Measurements from ENCODE around the gene WDHD1.

The WDHD1 gene

GRCh38 chr14:54919330-54919729, 107.6 kb downstream of the WDHD1 start:
- H3K14ac ChIP-seq (ENCODE audit: low read length in 2 of 2), result no peak overlapping the region
- H2AK5ac ChIP-seq (ENCODE audit: low read length, severe bottlenecking), result no peak overlapping the region
- no peaks in the 10 kb centered on the region for H3K9me3 ChIP-seq (ENCODE audit: control insufficient read depth, low read length)
- no peak overlapping the region for H2BK120ac ChIP-seq (ENCODE audit: low read depth, low read length)
- H3K18ac ChIP-seq (ENCODE audit: low read depth in 1 of 2, low read length in 2 of 2), result no peak overlapping the region
- no peaks in the 10 kb centered on the region for H3K79me1 ChIP-seq (replicated peaks; ENCODE audit: low read length, poor library complexity, severe bottlenecking)
- no peak overlapping the region for H3K27ac ChIP-seq (ENCODE audit: low read length, poor library complexity, severe bottlenecking)
- H3K27me3 ChIP-seq (ENCODE audit: control insufficient read depth in 1 of 2, insufficient read depth in 1 of 2, low read length in 2 of 2), result no peaks in the 10 kb centered on the region
- no peak overlapping the region for H4K91ac ChIP-seq (ENCODE audit: low read length)
- H2BK15ac ChIP-seq (ENCODE audit: low read depth, poor library complexity, severe bottlenecking), result no peak overlapping the region
- no peak overlapping the region for H4K8ac ChIP-seq (ENCODE audit: low read length)
- no peak overlapping the region for H2AFZ ChIP-seq (ENCODE audit: low read depth, low read length)
- no peak overlapping the region for H3K23ac ChIP-seq (ENCODE audit: low read length in 2 of 2)
- DNase-seq, result no peak
- H3K36me3 ChIP-seq (ENCODE audit: control insufficient read depth in 1 of 2, insufficient read depth in 2 of 2, low read depth in 1 of 2, low read length in 2 of 2), result no peaks in the 10 kb centered on the region
- H3K9ac ChIP-seq (ENCODE audit: low read length), result no peak overlapping the region
- no peak overlapping the region for H3K4ac ChIP-seq (ENCODE audit: low read depth in 1 of 2, low read length in 2 of 2)
- no peak overlapping the region for H3K4me2 ChIP-seq (ENCODE audit: low read length, poor library complexity, severe bottlenecking)
- no peak overlapping the region for H2BK5ac ChIP-seq (ENCODE audit: low read depth, low read length, poor library complexity, severe bottlenecking)
- H3K4me3 ChIP-seq (ENCODE audit: insufficient read depth in 1 of 2, low read depth in 1 of 2, low read length in 2 of 2), result no peak overlapping the region
- H3K4me1 ChIP-seq (ENCODE audit: control insufficient read depth, insufficient read depth, low read depth, low read length), result no peaks in the 10 kb centered on the region
- no peak overlapping the region for H2BK12ac ChIP-seq (ENCODE audit: low read length in 2 of 2)

GRCh38 chr14:54918427-54918826, 108.5 kb downstream of the WDHD1 start:
- H2AFZ ChIP-seq (ENCODE audit: low read depth, low read length), result no peak overlapping the region
- no peaks in the 10 kb centered on the region for H3K9me3 ChIP-seq (ENCODE audit: control insufficient read depth, low read length)
- DNase-seq, result no peak
- no peak overlapping the region for H2BK12ac ChIP-seq (ENCODE audit: low read length in 2 of 2)
- no peaks in the 10 kb centered on the region for H3K36me3 ChIP-seq (ENCODE audit: control insufficient read depth in 1 of 2, insufficient read depth in 2 of 2, low read depth in 1 of 2, low read length in 2 of 2)
- no peak overlapping the region for H2BK15ac ChIP-seq (ENCODE audit: low read depth, poor library complexity, severe bottlenecking)
- H3K18ac ChIP-seq (ENCODE audit: low read depth in 1 of 2, low read length in 2 of 2), result no peak overlapping the region
- H2BK120ac ChIP-seq (ENCODE audit: low read depth, low read length), result no peak overlapping the region
- no peaks in the 10 kb centered on the region for H3K4me1 ChIP-seq (ENCODE audit: control insufficient read depth, insufficient read depth, low read depth, low read length)
- H3K27ac ChIP-seq (ENCODE audit: low read length, poor library complexity, severe bottlenecking), result no peak overlapping the region
- no peak overlapping the region for H4K91ac ChIP-seq (ENCODE audit: low read length)
- H3K79me1 ChIP-seq (replicated peaks; ENCODE audit: low read length, poor library complexity, severe bottlenecking), result no peaks in the 10 kb centered on the region
- no peak overlapping the region for H3K9ac ChIP-seq (ENCODE audit: low read length)
- no peak overlapping the region for H3K23ac ChIP-seq (ENCODE audit: low read length in 2 of 2)
- no peak overlapping the region for H3K4ac ChIP-seq (ENCODE audit: low read depth in 1 of 2, low read length in 2 of 2)
- H4K8ac ChIP-seq (ENCODE audit: low read length), result no peak overlapping the region
- WGBS, result 91% methylated on average over 5 of the region's 5 CpGs
- H2BK5ac ChIP-seq (ENCODE audit: low read depth, low read length, poor library complexity, severe bottlenecking), result no peak overlapping the region
- no peak overlapping the region for H2AK5ac ChIP-seq (ENCODE audit: low read length, severe bottlenecking)
- H3K4me3 ChIP-seq (ENCODE audit: insufficient read depth in 1 of 2, low read depth in 1 of 2, low read length in 2 of 2), result no peak overlapping the region
- H3K4me2 ChIP-seq (ENCODE audit: low read length, poor library complexity, severe bottlenecking), result no peak overlapping the region
- no peak overlapping the region for H3K14ac ChIP-seq (ENCODE audit: low read length in 2 of 2)
- no peaks in the 10 kb centered on the region for H3K27me3 ChIP-seq (ENCODE audit: control insufficient read depth in 1 of 2, insufficient read depth in 1 of 2, low read length in 2 of 2)

- Histone ChIP-seq H3K4ac (ENCODE audit: low read depth in 1 of 2, low read length in 2 of 2) (no peak overlapping the region), H2BK15ac (ENCODE audit: low read depth, poor library complexity, severe bottlenecking) (no peak overlapping the region), H3K27ac (ENCODE audit: low read length, poor library complexity, severe bottlenecking) (no peak overlapping the region), H3K4me1 (ENCODE audit: control insufficient read depth, insufficient read depth, low read depth, low read length) (no peaks in the 10 kb centered on the region), H2BK5ac (ENCODE audit: low read depth, low read length, poor library complexity, severe bottlenecking) (no peak overlapping the region), H3K4me3 (ENCODE audit: insufficient read depth in 1 of 2, low read depth in 1 of 2, low read length in 2 of 2) (no peak overlapping the region), H2BK12ac (ENCODE audit: low read length in 2 of 2) (no peak overlapping the region), H3K14ac (ENCODE audit: low read length in 2 of 2) (no peak overlapping the region), H2BK120ac (ENCODE audit: low read depth, low read length) (no peak overlapping the region), H3K9me3 (ENCODE audit: control insufficient read depth, low read length) (no peaks in the 10 kb centered on the region), H4K8ac (ENCODE audit: low read length) (no peak overlapping the region), H2AFZ (ENCODE audit: low read depth, low read length) (no peak overlapping the region), H3K23ac (ENCODE audit: low read length in 2 of 2) (no peak overlapping the region), H3K36me3 (ENCODE audit: control insufficient read depth in 1 of 2, insufficient read depth in 2 of 2, low read depth in 1 of 2, low read length in 2 of 2) (no peaks in the 10 kb centered on the region), H3K27me3 (ENCODE audit: control insufficient read depth in 1 of 2, insufficient read depth in 1 of 2, low read length in 2 of 2) (no peaks in the 10 kb centered on the region), H3K9ac (ENCODE audit: low read length) (no peak overlapping the region), H3K79me1 (replicated peaks; ENCODE audit: low read length, poor library complexity, severe bottlenecking) (no peaks in the 10 kb centered on the region), H2AK5ac (ENCODE audit: low read length, severe bottlenecking) (no peak overlapping the region), H3K4me2 (ENCODE audit: low read length, poor library complexity, severe bottlenecking) (no peak overlapping the region), H4K91ac (ENCODE audit: low read length) (no peak overlapping the region), H3K18ac (ENCODE audit: low read depth in 1 of 2, low read length in 2 of 2) (no peak overlapping the region)
- no CpG with 5 or more reads among the region's 1 CpG for WGBS
- no peak for DNase-seq
These were observed 110.8 kb downstream of the WDHD1 start for GRCh38 chr14:54916101-54916500.

GRCh38 chr14:54909817-54910558, 116.9 kb downstream of the WDHD1 start:
- H3K18ac ChIP-seq (ENCODE audit: low read depth in 1 of 2, low read length in 2 of 2), result no peak overlapping the region
- H2BK120ac ChIP-seq (ENCODE audit: low read depth, low read length), result no peak overlapping the region
- DNase-seq, result no peak
- no peak overlapping the region for H4K91ac ChIP-seq (ENCODE audit: low read length)
- no peak overlapping the region for H3K4me2 ChIP-seq (ENCODE audit: low read length, poor library complexity, severe bottlenecking)
- no peaks in the 10 kb centered on the region for H3K79me1 ChIP-seq (replicated peaks; ENCODE audit: low read length, poor library complexity, severe bottlenecking)
- no peaks in the 10 kb centered on the region for H3K4me1 ChIP-seq (ENCODE audit: control insufficient read depth, insufficient read depth, low read depth, low read length)
- no peak overlapping the region for H3K27ac ChIP-seq (ENCODE audit: low read length, poor library complexity, severe bottlenecking)
- no peaks in the 10 kb centered on the region for H3K27me3 ChIP-seq (ENCODE audit: control insufficient read depth in 1 of 2, insufficient read depth in 1 of 2, low read length in 2 of 2)
- no peak overlapping the region for H2AFZ ChIP-seq (ENCODE audit: low read depth, low read length)
- H3K9me3 ChIP-seq (ENCODE audit: control insufficient read depth, low read length), result no peaks in the 10 kb centered on the region
- H3K36me3 ChIP-seq (ENCODE audit: control insufficient read depth in 1 of 2, insufficient read depth in 2 of 2, low read depth in 1 of 2, low read length in 2 of 2), result no peaks in the 10 kb centered on the region
- no peak overlapping the region for H2AK5ac ChIP-seq (ENCODE audit: low read length, severe bottlenecking)
- no peak overlapping the region for H2BK15ac ChIP-seq (ENCODE audit: low read depth, poor library complexity, severe bottlenecking)
- no peak overlapping the region for H2BK12ac ChIP-seq (ENCODE audit: low read length in 2 of 2)
- no peak overlapping the region for H3K4ac ChIP-seq (ENCODE audit: low read depth in 1 of 2, low read length in 2 of 2)
- no peak overlapping the region for H3K4me3 ChIP-seq (ENCODE audit: insufficient read depth in 1 of 2, low read depth in 1 of 2, low read length in 2 of 2)
- 88% methylated on average over 2 of the region's 5 CpGs for WGBS
- H4K8ac ChIP-seq (ENCODE audit: low read length), result no peak overlapping the region
- no peak overlapping the region for H3K23ac ChIP-seq (ENCODE audit: low read length in 2 of 2)
- H3K9ac ChIP-seq (ENCODE audit: low read length), result no peak overlapping the region
- H3K14ac ChIP-seq (ENCODE audit: low read length in 2 of 2), result no peak overlapping the region
- H2BK5ac ChIP-seq (ENCODE audit: low read depth, low read length, poor library complexity, severe bottlenecking), result no peak overlapping the region

Measured in mesenchymal stem cell (in vitro differentiated cells and primary cell).